Astrocyte (in vitro differentiated cells and primary cell): ENCODE results near the gene AFF3. TPM values are rescaled to one million over a fixed set of nuclear protein-coding genes. Genes with fewer than 3 reads are reported as not detected.

Experiments used
- DNase-seq: peaks from one replicate; pipeline ENCODE4 v3.0.0-alpha.2; 2010; ENCODE audit warnings: low read depth
- FAIRE-seq: peaks from 2 replicates; lab custom pipeline; 2011; peaks lifted over from hg19 to GRCh38; lab: Jason Lieb, UNC
- H2AFZ ChIP-seq: 2 replicates; pipeline ENCODE4 v1.6.0; 2012; ENCODE audit warnings: low read depth, low read length, inconsistent platforms
- H3K27ac ChIP-seq: 2 replicates; pipeline ENCODE4 v1.5.1; 2011; ENCODE audit warnings: low read depth, low read length, inconsistent platforms
- H3K27me3 ChIP-seq: 2 replicates; pipeline ENCODE4 v1.6.0; 2011; ENCODE audit warnings: low read length, inconsistent platforms; ENCODE audit not compliant: insufficient read depth
- H3K36me3 ChIP-seq: 2 replicates; pipeline ENCODE4 v1.5.1; 2011; ENCODE audit warnings: low read length, inconsistent platforms; ENCODE audit not compliant: insufficient read depth
- H3K4me1 ChIP-seq: 2 replicates; pipeline ENCODE4 v1.5.1; 2011; ENCODE audit warnings: low read length, inconsistent platforms; ENCODE audit not compliant: insufficient read depth
- H3K4me2 ChIP-seq: 2 replicates; pipeline ENCODE4 v1.6.0; 2012; ENCODE audit warnings: low read length, inconsistent platforms
- H3K4me3 ChIP-seq: 2 replicates; pipeline ENCODE4 v1.5.1; 2011; ENCODE audit warnings: low read depth, mild to moderate bottlenecking, low read length, inconsistent platforms; ENCODE audit not compliant: insufficient read depth
- H3K79me2 ChIP-seq: 2 replicates; pipeline ENCODE4 v1.6.0; 2012; ENCODE audit warnings: mild to moderate bottlenecking, low read length, inconsistent platforms; ENCODE audit not compliant: insufficient read depth
- H3K9ac ChIP-seq: 2 replicates; pipeline ENCODE4 v1.6.0; 2012; ENCODE audit warnings: mild to moderate bottlenecking, low read length, inconsistent platforms
- H3K9me3 ChIP-seq: 2 replicates; pipeline ENCODE4 v1.5.1; 2012; ENCODE audit warnings: low read depth, mild to moderate bottlenecking, low read length, inconsistent platforms; ENCODE audit not compliant: insufficient read depth
- H4K20me1 ChIP-seq: 2 replicates; pipeline ENCODE4 v1.6.0; 2012; ENCODE audit warnings: low read length, inconsistent platforms; ENCODE audit not compliant: insufficient read depth
- H3K27ac Mint-ChIP-seq: one replicate; pipeline ENCODE4 v1.8.0; 2021; ENCODE audit warnings: mild to moderate bottlenecking, mixed read lengths; ENCODE audit not compliant: unreplicated experiment
- H3K27me3 Mint-ChIP-seq: one replicate; pipeline ENCODE4 v1.8.0; 2021; ENCODE audit warnings: low read depth, mixed read lengths; ENCODE audit not compliant: unreplicated experiment
- H3K36me3 Mint-ChIP-seq: one replicate; pipeline ENCODE4 v1.8.0; 2021; ENCODE audit warnings: low read depth, mixed read lengths; ENCODE audit not compliant: unreplicated experiment
- H3K4me1 Mint-ChIP-seq: one replicate; pipeline ENCODE4 v1.8.0; 2021; ENCODE audit warnings: low read depth, mixed read lengths; ENCODE audit not compliant: unreplicated experiment
- H3K4me3 Mint-ChIP-seq: one replicate; pipeline ENCODE4 v1.8.0; 2021; ENCODE audit warnings: mild to moderate bottlenecking, moderate library complexity, mixed read lengths; ENCODE audit not compliant: unreplicated experiment
- H3K9me3 Mint-ChIP-seq: one replicate; pipeline ENCODE4 v1.8.0; 2021; ENCODE audit warnings: mild to moderate bottlenecking, mixed read lengths; ENCODE audit not compliant: unreplicated experiment
- CTCF ChIP-seq: IDR thresholded peaks from 2 replicates; pipeline ENCODE4 v1.5.1; 2011; ENCODE audit warnings: low read depth, mild to moderate bottlenecking, inconsistent platforms, low read length, moderate library complexity; ENCODE audit not compliant: insufficient read depth
- EZH2 ChIP-seq: IDR thresholded peaks from 2 replicates; pipeline ENCODE4 v1.6.1; 2012; ENCODE audit warnings: mild to moderate bottlenecking, low read length, inconsistent platforms; ENCODE audit not compliant: insufficient read depth
- total RNA-seq: library from RNA; stranded (reverse); gene quantifications from 2 replicates; pipeline ENCODE4 v1.2.1, GENCODE V29; 2021

AFF3 gene
- total RNA-seq, 1 donor from 2014 or later = 14.7 TPM

GRCh38 chr2:99722476-99722875 is 419.9 kb downstream of the AFF3 start:
- Histone ChIP-seq H2AFZ (no peak overlapping the region), H3K9me3 (no peaks in the 10 kb centered on the region), H3K9ac (no peak overlapping the region), H3K27ac (no peak overlapping the region), H3K4me2 (no peak overlapping the region), H3K27me3 (no peaks in the 10 kb centered on the region), H3K79me2 (no peaks in the 10 kb centered on the region), H3K4me1 (no peaks in the 10 kb centered on the region), H4K20me1 (no peaks in the 10 kb centered on the region), H3K36me3 (no peaks in the 10 kb centered on the region), H3K4me3 (no peak overlapping the region)
- Mint-ChIP-seq H3K9me3 (peaks cover 15% of the 10 kb centered on the region), H3K36me3 (no peaks in the 10 kb centered on the region), H3K4me3 (no peak overlapping the region), H3K27ac (no peak overlapping the region), H3K27me3 (no peaks in the 10 kb centered on the region), H3K4me1 (peaks cover 3% of the 10 kb centered on the region)
- TF ChIP-seq CTCF = no peak
- no peak for DNase-seq
- FAIRE-seq = no peak

- no peak overlapping the region for H3K4me2 ChIP-seq
- no peaks in the 10 kb centered on the region for H3K4me1 ChIP-seq
- no peaks in the 10 kb centered on the region for H3K36me3 ChIP-seq
- H3K4me3 ChIP-seq = no peak overlapping the region
- H3K9me3 ChIP-seq = no peaks in the 10 kb centered on the region
- no peaks in the 10 kb centered on the region for H3K27me3 ChIP-seq
- DNase-seq (no peak), FAIRE-seq (no peak)
- Mint-ChIP-seq H3K36me3 (peaks cover 2% of the 10 kb centered on the region), H3K27ac (no peak overlapping the region), H3K9me3 (peaks cover 15% of the 10 kb centered on the region), H3K4me1 (peaks cover 3% of the 10 kb centered on the region), H3K27me3 (no peaks in the 10 kb centered on the region), H3K4me3 (no peak overlapping the region)
- no peaks in the 10 kb centered on the region for H4K20me1 ChIP-seq
- no peak for TF ChIP-seq EZH2
- TF ChIP-seq CTCF = no peak
- no peak overlapping the region for H3K27ac ChIP-seq
- H3K9ac ChIP-seq = no peak overlapping the region
- H2AFZ ChIP-seq = no peak overlapping the region
- H3K79me2 ChIP-seq = no peaks in the 10 kb centered on the region
These were observed 423.3 kb downstream of the AFF3 start for GRCh38 chr2:99719102-99719501.

GRCh38 chr2:99715956-99716355 is 426.4 kb downstream of the AFF3 start:
- peaks cover 3% of the 10 kb centered on the region for H3K36me3 Mint-ChIP-seq
- H3K4me1 Mint-ChIP-seq = peaks cover 2% of the 10 kb centered on the region
- Histone ChIP-seq H3K9ac (no peak overlapping the region), H3K4me2 (no peak overlapping the region), H4K20me1 (no peaks in the 10 kb centered on the region), H3K79me2 (no peaks in the 10 kb centered on the region), H3K36me3 (no peaks in the 10 kb centered on the region), H2AFZ (no peak overlapping the region), H3K27me3 (no peaks in the 10 kb centered on the region), H3K27ac (no peak overlapping the region), H3K4me3 (no peak overlapping the region), H3K4me1 (no peaks in the 10 kb centered on the region), H3K9me3 (no peaks in the 10 kb centered on the region)
- H3K9me3 Mint-ChIP-seq = peaks cover 4% of the 10 kb centered on the region
- H3K4me3 Mint-ChIP-seq = no peak overlapping the region
- no peaks in the 10 kb centered on the region for H3K27me3 Mint-ChIP-seq
- no peak for TF ChIP-seq EZH2
- TF ChIP-seq CTCF = no peak
- FAIRE-seq (peak; percentile 17), DNase-seq (no peak)
- H3K27ac Mint-ChIP-seq = no peak overlapping the region
